NCI-H1092 treated with DMSO at 0.1 percent for 48 hours (cell line): Measurements from ENCODE around the gene GAST.
A peak's percentile ranks its signal among the peaks of the same experiment; 100 is the strongest.
"Not testable (repeated sequence)": the region's sequence is repeated elsewhere in the genome, so short reads cannot be mapped to it uniquely, and the experiment has no call there.

ENCODE experiments used
- DNase-seq: peaks from one replicate; lab custom pipeline; 2025; lab: John Stamatoyannopoulos, UW

Gene GAST

GRCh38 chr17:41683441-41684007 is 28.6 kb upstream of the GAST start:
- no peak for DNase-seq

- DNase-seq, result no peak
These were observed 28.1 kb upstream of the GAST start for GRCh38 chr17:41684035-41684434.

GRCh38 chr17:41685753-41686152 is 26.4 kb upstream of the GAST start:
- not testable (repeated sequence) for DNase-seq

GRCh38 chr17:41686281-41686680 is 25.9 kb upstream of the GAST start:
- DNase-seq, result no peak

- DNase-seq, result peak; percentile 83
These were observed 24.1 kb upstream of the GAST start for GRCh38 chr17:41687828-41688640.

- peak; percentile 99 for DNase-seq
These were observed 23.3 kb upstream of the GAST start, which contains the start of gene EIF1 for GRCh38 chr17:41688641-41689496. EIF1 (plus strand) TSS chr17:41688885; CDS start chr17:41689039, 154 bp downstream.

GRCh38 chr17:41689497-41690299 is 22.4 kb upstream of the GAST start:
- peak; percentile 16 for DNase-seq

- DNase-seq, result no peak
These were observed 21.6 kb upstream of the GAST start for GRCh38 chr17:41690497-41690896.

GRCh38 chr17:41691031-41691777 is 20.9 kb upstream of the GAST start:
- DNase-seq, result no peak

GRCh38 chr17:41692722-41693521 is 19.2 kb upstream of the GAST start:
- DNase-seq, result no peak

- no peak for DNase-seq
These were observed 16.9 kb upstream of the GAST start for GRCh38 chr17:41695134-41695661.

- peak; percentile 37 for DNase-seq
These were observed 16.0 kb upstream of the GAST start for GRCh38 chr17:41695954-41696757.

GRCh38 chr17:41697122-41697962 is 14.8 kb upstream of the GAST start:
- DNase-seq, result no peak

- not testable (repeated sequence) for DNase-seq
These were observed 11.3 kb upstream of the GAST start for GRCh38 chr17:41700843-41701242.

GRCh38 chr17:41702712-41703111 is 9.4 kb upstream of the GAST start:
- DNase-seq, result no peak

GRCh38 chr17:41705271-41705991 is 6.7 kb upstream of the GAST start:
- DNase-seq, result no peak
